ENCODE results near the gene MPPED1.

MPPED1 gene

GRCh38 chr22:43504666-43505261 lies 93.0 kb downstream of the MPPED1 start:
- no peak for TF ChIP-seq CTCF (IDR thresholded peaks at IDR 0.05; ENCODE audit: control insufficient read depth, insufficient read depth, low read depth, low read length, missing control alignments)
- H3K4me3 ChIP-seq (ENCODE audit: control insufficient read depth, low read depth, low read length) = no peak overlapping the region
- DNase-seq (ENCODE audit: low read depth) = no peak

- DNase-seq (ENCODE audit: low read depth) = no peak
- no peak overlapping the region for H3K4me3 ChIP-seq (ENCODE audit: control insufficient read depth, low read depth, low read length)
- TF ChIP-seq CTCF (IDR thresholded peaks at IDR 0.05; ENCODE audit: control insufficient read depth, insufficient read depth, low read depth, low read length, missing control alignments) = no peak
Measured at GRCh38 chr22:43505423-43505822, 93.6 kb downstream of the MPPED1 start.

GRCh38 chr22:43505896-43506295 lies 94.1 kb downstream of the MPPED1 start:
- TF ChIP-seq CTCF (IDR thresholded peaks at IDR 0.05; ENCODE audit: control insufficient read depth, insufficient read depth, low read depth, low read length, missing control alignments) = no peak
- DNase-seq (ENCODE audit: low read depth) = no peak
- no peak overlapping the region for H3K4me3 ChIP-seq (ENCODE audit: control insufficient read depth, low read depth, low read length)

- no peak overlapping the region for H3K4me3 ChIP-seq (ENCODE audit: control insufficient read depth, low read depth, low read length)
- no peak for TF ChIP-seq CTCF (IDR thresholded peaks at IDR 0.05; ENCODE audit: control insufficient read depth, insufficient read depth, low read depth, low read length, missing control alignments)
- DNase-seq (ENCODE audit: low read depth) = no peak
Measured at GRCh38 chr22:43506487-43506886, 94.7 kb downstream of the MPPED1 start.

GRCh38 chr22:43507235-43507634 lies 95.4 kb downstream of the MPPED1 start:
- H3K4me3 ChIP-seq (ENCODE audit: control insufficient read depth, low read depth, low read length) = no peak overlapping the region
- TF ChIP-seq CTCF (IDR thresholded peaks at IDR 0.05; ENCODE audit: control insufficient read depth, insufficient read depth, low read depth, low read length, missing control alignments) = no peak
- DNase-seq (ENCODE audit: low read depth) = no peak

- H3K4me3 ChIP-seq (ENCODE audit: control insufficient read depth, low read depth, low read length) = no peak overlapping the region
- no peak for TF ChIP-seq CTCF (IDR thresholded peaks at IDR 0.05; ENCODE audit: control insufficient read depth, insufficient read depth, low read depth, low read length, missing control alignments)
- no peak for DNase-seq (ENCODE audit: low read depth)
Measured at GRCh38 chr22:43508489-43508888, 96.7 kb downstream of the MPPED1 start.

- no peak overlapping the region for H3K4me3 ChIP-seq (ENCODE audit: control insufficient read depth, low read depth, low read length)
- no peak for TF ChIP-seq CTCF (IDR thresholded peaks at IDR 0.05; ENCODE audit: control insufficient read depth, insufficient read depth, low read depth, low read length, missing control alignments)
Measured at GRCh38 chr22:43509337-43509736, 97.5 kb downstream of the MPPED1 start.

More at GRCh38 chr22:43509337-43509736, 97.5 kb downstream of the MPPED1 start:
- DNase-seq (ENCODE audit: low read depth) = no peak
